HL-60 (cell line): ENCODE results near the gene TPP1.
A peak's percentile ranks its signal among the peaks of the same experiment; 100 is the strongest.

Source experiments
- DNase-seq, 2 experiments: peaks; one replicate each; pipeline ENCODE4 v3.0.0-alpha.2; 2010 to 2020; ENCODE audit warnings: low read depth in 1 of 2, low spot score in 1 of 2
- H3K27ac ChIP-seq: fragments of 250-450 bp; sonication (Bioruptor Pico); replicated peaks from 2 replicates; pipeline ENCODE4 v1.5.1; 2020; ENCODE audit warnings: mild to moderate bottlenecking, moderate library complexity
- H3K27me3 ChIP-seq: fragments of 250-450 bp; sonication (Bioruptor Pico); 2 replicates; pipeline ENCODE4 v1.5.1; 2021; ENCODE audit warnings: mild to moderate bottlenecking, moderate library complexity; ENCODE audit not compliant: insufficient read depth, poor library complexity, severe bottlenecking
- H3K4me3 ChIP-seq: replicated peaks from 2 replicates; pipeline ENCODE4 v1.5.1; 2011; ENCODE audit warnings: mild to moderate bottlenecking, control low read depth, low read length; ENCODE audit not compliant: insufficient read depth
- CTCF ChIP-seq: IDR thresholded peaks from one replicate; pipeline ENCODE4 v1.5.1; 2011; ENCODE audit warnings: low read length, control low read depth, inconsistent platforms; ENCODE audit not compliant: insufficient read depth
- GABPA ChIP-seq: IDR thresholded peaks from 2 replicates; pipeline ENCODE4 v1.6.1; 2012; ENCODE audit warnings: low read depth
- POLR2AphosphoS5 ChIP-seq: IDR thresholded peaks from 2 replicates; pipeline ENCODE4 v1.6.1; 2012; ENCODE audit warnings: low read depth
- REST ChIP-seq: IDR thresholded peaks from 2 replicates; pipeline ENCODE4 v1.6.1; 2012; ENCODE audit warnings: low read depth; ENCODE audit not compliant: insufficient replicate concordance
- SPI1 ChIP-seq: IDR thresholded peaks from 2 replicates; pipeline ENCODE4 v1.6.1; 2012; ENCODE audit warnings: low read depth, mild to moderate bottlenecking, borderline replicate concordance

TPP1 gene

GRCh38 chr11:6637871-6638270 lies 18.6 kb upstream of the TPP1 start:
- TF ChIP-seq REST: no peak
- no peak for TF ChIP-seq POLR2AphosphoS5
- TF ChIP-seq CTCF: no peak
- TF ChIP-seq GABPA: no peak
- TF ChIP-seq SPI1: no peak
- Histone ChIP-seq H3K27me3 (no peaks in the 10 kb centered on the region), H3K27ac (no peak overlapping the region), H3K4me3 (no peak overlapping the region)
- no peak for DNase-seq

- Histone ChIP-seq H3K27ac (peak overlapping the region; percentile 93), H3K4me3 (no peak overlapping the region), H3K27me3 (no peaks in the 10 kb centered on the region)
- DNase-seq: no peak
- TF ChIP-seq REST (no peak), CTCF (no peak), GABPA (no peak), POLR2AphosphoS5 (no peak), SPI1 (no peak)
Observed at GRCh38 chr11:6636480-6636879, 17.3 kb upstream of the TPP1 start.

- H3K4me3 ChIP-seq: no peak overlapping the region
- DNase-seq: peak; percentile 64 to 89
- H3K27me3 ChIP-seq: no peaks in the 10 kb centered on the region
- TF ChIP-seq SPI1 (peak; percentile 97), GABPA (no peak), REST (peak; percentile 44), CTCF (no peak), POLR2AphosphoS5 (peak; percentile 71)
- peak overlapping the region; percentile 93 for H3K27ac ChIP-seq
Observed at GRCh38 chr11:6635082-6635932, 16.1 kb upstream of the TPP1 start.
